HG02610 (cell line): Measurements from ENCODE around the gene ZNF561.
A peak's percentile ranks its signal among the peaks of the same experiment; 100 is the strongest.
"Not testable (repeated sequence)": the region's sequence is repeated elsewhere in the genome, so short reads cannot be mapped to it uniquely, and the experiment has no call there.

Experiments
- ATAC-seq: cut with Tn5 transposase; IDR thresholded peaks from one replicate; pipeline ENCODE4 v1.9.1; 2021; ENCODE audit warnings: mild to moderate bottlenecking, moderate library complexity; ENCODE audit not compliant: unreplicated experiment

Gene ZNF561

GRCh38 chr19:9621156-9622037 lies at the start of gene ZNF561:
ZNF561 (minus strand) TSS chr19:9621232; CDS start chr19:9619456, 1,776 bp downstream.
- ATAC-seq, result peak; percentile 64

- no peak for ATAC-seq
These were observed 47.5 kb upstream of the ZNF561 start for GRCh38 chr19:9668544-9668943.

- no peak for ATAC-seq
These were observed 46.9 kb upstream of the ZNF561 start for GRCh38 chr19:9667898-9668297.

- no peak for ATAC-seq
These were observed 37.7 kb upstream of the ZNF561 start for GRCh38 chr19:9658769-9659168.

GRCh38 chr19:9653066-9653555 lies 32.1 kb upstream of the ZNF561 start:
- ATAC-seq, result not testable (repeated sequence)

GRCh38 chr19:9651464-9651863 lies 30.4 kb upstream of the ZNF561 start:
- not testable (repeated sequence) for ATAC-seq

- ATAC-seq, result no peak
These were observed 29.3 kb upstream of the ZNF561 start for GRCh38 chr19:9650345-9650744.

- ATAC-seq, result no peak
These were observed 24.4 kb upstream of the ZNF561 start for GRCh38 chr19:9645472-9645871.

GRCh38 chr19:9644472-9644871 lies 23.4 kb upstream of the ZNF561 start:
- ATAC-seq, result no peak

- ATAC-seq, result no peak
These were observed 20.8 kb upstream of the ZNF561 start for GRCh38 chr19:9641810-9642209.

GRCh38 chr19:9640956-9641355 lies 19.9 kb upstream of the ZNF561 start:
- ATAC-seq, result no peak

- no peak for ATAC-seq
These were observed 15.0 kb upstream of the ZNF561 start for GRCh38 chr19:9636018-9636417.

- ATAC-seq, result no peak
These were observed 6.8 kb upstream of the ZNF561 start for GRCh38 chr19:9627856-9628255.

GRCh38 chr19:9622531-9622930 lies 1.5 kb upstream of the ZNF561 start:
- no peak for ATAC-seq

GRCh38 chr19:9620842-9621155 lies 233 bp downstream of the ZNF561 start:
- no peak for ATAC-seq

- ATAC-seq, result no peak
These were observed 5.2 kb downstream of the ZNF561 start for GRCh38 chr19:9615844-9616243.

GRCh38 chr19:9610484-9611113 lies 10.4 kb downstream of the ZNF561 start:
- no peak for ATAC-seq

- ATAC-seq, result no peak
These were observed 12.1 kb downstream of the ZNF561 start for GRCh38 chr19:9608912-9609311.

- ATAC-seq, result no peak
These were observed 24.0 kb downstream of the ZNF561 start for GRCh38 chr19:9597027-9597426.

- ATAC-seq, result no peak
These were observed 34.3 kb downstream of the ZNF561 start for GRCh38 chr19:9586764-9587163.

GRCh38 chr19:9584073-9584833 lies 36.8 kb downstream of the ZNF561 start, which contains the start of gene ZNF121:
ZNF121 (minus strand) TSS chr19:9584504; CDS start chr19:9568097, 16,407 bp downstream.
- ATAC-seq, result peak; percentile 74
